SU-DHL-6 (cell line): Measurements from ENCODE around the gene NT5DC2.

Experiments used
- H2AFZ ChIP-seq: fragments of 200-600 bp; sonication (generic); 2 replicates; pipeline ENCODE4 v1.6.1; 2014; ENCODE audit warnings: low read depth, mild to moderate bottlenecking, moderate library complexity, mixed read lengths, antibody characterized with exemption, low read length; ENCODE audit not compliant: severe bottlenecking
- H3F3A ChIP-seq: fragments of 200-600 bp; shearing (Covaris generic); 2 replicates; pipeline ENCODE4 v1.6.0; 2016; ENCODE audit warnings: antibody characterized with exemption, mild to moderate bottlenecking; ENCODE audit not compliant: insufficient read depth
- H3K27ac ChIP-seq: fragments of 200-600 bp; sonication (generic); 2 replicates; pipeline ENCODE4 v1.5.1; 2016; ENCODE audit warnings: low read depth, mild to moderate bottlenecking, low read length, moderate library complexity, mixed read lengths
- H3K27me3 ChIP-seq: fragments of 200-600 bp; sonication (generic), shearing (Covaris generic); 2 replicates; pipeline ENCODE4 v1.6.0; 2014; ENCODE audit warnings: mild to moderate bottlenecking, low read length
- H3K36me3 ChIP-seq: fragments of 200-600 bp; sonication (generic); 2 replicates; pipeline ENCODE4 v1.6.1; 2014; ENCODE audit warnings: mild to moderate bottlenecking, low read length, mixed read lengths
- H3K4me2 ChIP-seq: fragments of 300-600, 200-600 bp; shearing (Covaris generic), sonication (generic); 2 replicates; pipeline ENCODE4 v1.6.0; 2014; ENCODE audit warnings: low read length, low read depth, mild to moderate bottlenecking; ENCODE audit not compliant: poor library complexity, severe bottlenecking
- H3K4me3 ChIP-seq: fragments of 200-600 bp; sonication (generic); 2 replicates; pipeline ENCODE4 v1.5.1; 2014; ENCODE audit warnings: antibody characterized with exemption, low read length, mild to moderate bottlenecking, mixed read lengths; ENCODE audit not compliant: insufficient read depth, poor library complexity, severe bottlenecking
- H3K79me2 ChIP-seq: fragments of 200-600 bp; sonication (generic); 2 replicates; pipeline ENCODE4 v1.6.1; 2014; ENCODE audit warnings: mild to moderate bottlenecking, low read length, moderate library complexity; ENCODE audit not compliant: insufficient read depth
- H3K9ac ChIP-seq: fragments of 200-600 bp; sonication (generic); 2 replicates; pipeline ENCODE4 v1.7.0; 2014; ENCODE audit warnings: mild to moderate bottlenecking, low read length
- H3K9me2 ChIP-seq: fragments of 200-600 bp; sonication (generic); replicated peaks from 2 replicates; pipeline ENCODE4 v1.6.1; 2014; ENCODE audit warnings: low read length; ENCODE audit not compliant: insufficient read depth
- H3K9me3 ChIP-seq: fragments of 200-600 bp; sonication (generic); 2 replicates; pipeline ENCODE4 v1.6.1; 2014; ENCODE audit warnings: low read length, mixed read lengths; ENCODE audit not compliant: insufficient read depth
- H4K20me1 ChIP-seq: fragments of 200-600 bp; sonication (generic); 2 replicates; pipeline ENCODE4 v1.6.1; 2014; ENCODE audit warnings: low read depth, mild to moderate bottlenecking, antibody characterized with exemption, low read length, moderate library complexity, mixed read lengths
- EZH2phosphoT487 ChIP-seq: fragments of 200-600 bp; sonication (generic), shearing (Covaris generic); conservative IDR thresholded peaks from 2 replicates; pipeline ENCODE4 v1.6.1; 2018; ENCODE audit warnings: mild to moderate bottlenecking, antibody characterized with exemption, low read length, moderate library complexity, mixed read lengths
- TF ChIP-seq, protein P1 (sequence below): fragments of 200-600 bp; sonication (generic); IDR thresholded peaks from one replicate; pipeline ENCODE4 v1.5.1; 2017; ENCODE audit warnings: antibody characterized with exemption, mild to moderate bottlenecking, low read length, moderate library complexity; ENCODE audit not compliant: insufficient read depth, poor library complexity, severe bottlenecking

Gene NT5DC2

DNA sequence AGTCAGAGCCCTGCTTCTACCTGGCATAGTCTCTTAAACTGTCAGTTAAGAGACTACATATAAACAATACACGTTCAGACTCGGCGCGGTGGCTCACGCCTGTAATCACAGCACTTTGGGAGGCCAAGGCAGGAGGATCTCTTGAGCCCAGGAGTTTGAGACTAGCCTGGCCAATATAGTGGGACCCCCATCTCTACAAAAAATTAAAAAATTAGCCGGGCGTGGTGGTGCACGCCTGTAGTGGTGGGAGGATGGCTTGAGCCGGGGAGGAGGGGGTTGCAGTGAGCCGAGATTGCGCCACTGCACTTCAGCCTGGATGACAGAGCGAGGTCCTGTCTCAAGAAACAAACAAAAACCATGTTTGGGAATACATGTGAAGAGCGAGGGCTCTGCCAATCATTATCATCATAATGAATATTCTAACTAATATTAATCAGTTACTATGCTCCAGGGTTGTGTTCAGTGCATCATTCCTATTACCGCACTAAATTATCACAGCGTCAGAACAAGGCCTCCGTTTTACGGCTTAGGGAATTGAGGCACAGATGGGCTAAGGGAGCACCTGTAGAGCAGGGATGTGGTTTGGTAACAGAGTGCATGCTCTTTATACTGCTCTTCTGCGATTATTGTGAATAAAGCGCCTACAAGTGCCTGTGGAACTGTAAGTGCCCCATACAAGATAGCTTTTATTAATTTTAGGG, 1.9 kb upstream of the NT5DC2 start:
- peak overlapping the region; percentile 83 for H3K27ac ChIP-seq
- peaks cover 9% of the 10 kb centered on the region; the same call in 1 of the 2 replicates for H4K20me1 ChIP-seq
- H3K27me3 ChIP-seq: no peaks in the 10 kb centered on the region
- no peaks in the 10 kb centered on the region for H3K9me3 ChIP-seq
- no peaks in the 10 kb centered on the region for H3K9me2 ChIP-seq
- H3K79me2 ChIP-seq: peaks cover 67% of the 10 kb centered on the region
- peak overlapping the region; percentile 76 for H3K9ac ChIP-seq
- peaks cover 4% of the 10 kb centered on the region; the same call in 1 of the 2 replicates for H3K36me3 ChIP-seq
- H3K4me3 ChIP-seq: peak overlapping the region; percentile 59
- H3K4me2 ChIP-seq: peak overlapping the region; percentile 79
- peak overlapping the region; percentile 50 for H2AFZ ChIP-seq
- peaks cover 28% of the 10 kb centered on the region for H3F3A ChIP-seq
- TF ChIP-seq, protein P1, sequence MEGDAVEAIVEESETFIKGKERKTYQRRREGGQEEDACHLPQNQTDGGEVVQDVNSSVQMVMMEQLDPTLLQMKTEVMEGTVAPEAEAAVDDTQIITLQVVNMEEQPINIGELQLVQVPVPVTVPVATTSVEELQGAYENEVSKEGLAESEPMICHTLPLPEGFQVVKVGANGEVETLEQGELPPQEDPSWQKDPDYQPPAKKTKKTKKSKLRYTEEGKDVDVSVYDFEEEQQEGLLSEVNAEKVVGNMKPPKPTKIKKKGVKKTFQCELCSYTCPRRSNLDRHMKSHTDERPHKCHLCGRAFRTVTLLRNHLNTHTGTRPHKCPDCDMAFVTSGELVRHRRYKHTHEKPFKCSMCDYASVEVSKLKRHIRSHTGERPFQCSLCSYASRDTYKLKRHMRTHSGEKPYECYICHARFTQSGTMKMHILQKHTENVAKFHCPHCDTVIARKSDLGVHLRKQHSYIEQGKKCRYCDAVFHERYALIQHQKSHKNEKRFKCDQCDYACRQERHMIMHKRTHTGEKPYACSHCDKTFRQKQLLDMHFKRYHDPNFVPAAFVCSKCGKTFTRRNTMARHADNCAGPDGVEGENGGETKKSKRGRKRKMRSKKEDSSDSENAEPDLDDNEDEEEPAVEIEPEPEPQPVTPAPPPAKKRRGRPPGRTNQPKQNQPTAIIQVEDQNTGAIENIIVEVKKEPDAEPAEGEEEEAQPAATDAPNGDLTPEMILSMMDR: no peak
- no peak for TF ChIP-seq EZH2phosphoT487

DNA sequence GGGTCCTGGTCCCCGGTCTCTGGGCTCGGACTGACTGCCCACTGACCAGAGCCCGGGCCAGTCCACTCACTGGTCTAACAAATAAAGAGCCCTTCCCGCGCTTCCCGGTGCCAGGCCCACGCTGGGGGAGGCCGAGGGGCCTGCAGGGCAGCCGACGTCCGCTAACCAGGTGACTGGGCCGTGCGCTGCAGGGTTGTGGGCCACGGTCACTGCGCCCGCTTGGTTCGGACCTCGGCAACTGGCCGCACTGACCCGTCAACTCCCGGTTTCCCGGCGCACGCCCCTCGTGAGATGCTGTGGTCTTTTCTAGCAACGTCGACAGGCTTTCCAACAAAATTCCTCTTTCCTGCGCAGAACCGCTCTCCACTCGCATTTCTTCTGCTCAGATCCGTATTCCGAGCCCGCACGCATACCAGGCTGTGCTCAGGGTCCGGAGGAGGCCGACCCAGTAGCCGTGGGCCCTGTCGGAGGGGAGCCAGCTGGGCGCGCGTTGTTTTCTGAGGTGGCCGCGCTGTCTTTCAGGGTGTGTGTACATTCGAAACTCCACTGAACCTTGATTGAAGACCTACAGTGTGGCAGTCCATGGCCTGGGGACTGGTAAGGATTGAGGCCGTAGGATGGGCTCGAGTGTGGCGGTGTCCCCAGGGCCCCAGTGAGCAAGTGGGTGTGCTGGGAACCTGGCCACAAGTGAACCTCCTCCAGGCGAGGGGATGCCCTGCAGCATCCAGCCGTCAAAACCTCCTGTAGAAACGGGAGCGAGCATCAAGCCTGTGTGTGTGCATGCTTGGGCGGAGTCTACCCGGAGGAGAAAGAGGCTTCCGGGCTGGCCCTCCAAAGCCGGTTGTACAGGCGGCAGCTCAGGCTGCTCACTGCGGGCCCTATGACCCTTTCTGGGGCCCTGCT, 875 bp upstream of the NT5DC2 start:
- peaks cover 21% of the 10 kb centered on the region for H3F3A ChIP-seq
- H3K4me3 ChIP-seq: peak overlapping the region; percentile 59
- H3K9me2 ChIP-seq: no peaks in the 10 kb centered on the region
- peaks cover 9% of the 10 kb centered on the region; the same call in 1 of the 2 replicates for H4K20me1 ChIP-seq
- H2AFZ ChIP-seq: peak overlapping the region; percentile 25
- no peaks in the 10 kb centered on the region for H3K27me3 ChIP-seq
- H3K4me2 ChIP-seq: peak overlapping the region; percentile 79
- peak overlapping the region; percentile 83 for H3K27ac ChIP-seq
- TF ChIP-seq EZH2phosphoT487: no peak
- TF ChIP-seq, protein P1: no peak
- H3K9ac ChIP-seq: peak overlapping the region; percentile 76
- peaks cover 73% of the 10 kb centered on the region for H3K79me2 ChIP-seq
- H3K9me3 ChIP-seq: no peaks in the 10 kb centered on the region
- no peaks in the 10 kb centered on the region for H3K36me3 ChIP-seq

DNA sequence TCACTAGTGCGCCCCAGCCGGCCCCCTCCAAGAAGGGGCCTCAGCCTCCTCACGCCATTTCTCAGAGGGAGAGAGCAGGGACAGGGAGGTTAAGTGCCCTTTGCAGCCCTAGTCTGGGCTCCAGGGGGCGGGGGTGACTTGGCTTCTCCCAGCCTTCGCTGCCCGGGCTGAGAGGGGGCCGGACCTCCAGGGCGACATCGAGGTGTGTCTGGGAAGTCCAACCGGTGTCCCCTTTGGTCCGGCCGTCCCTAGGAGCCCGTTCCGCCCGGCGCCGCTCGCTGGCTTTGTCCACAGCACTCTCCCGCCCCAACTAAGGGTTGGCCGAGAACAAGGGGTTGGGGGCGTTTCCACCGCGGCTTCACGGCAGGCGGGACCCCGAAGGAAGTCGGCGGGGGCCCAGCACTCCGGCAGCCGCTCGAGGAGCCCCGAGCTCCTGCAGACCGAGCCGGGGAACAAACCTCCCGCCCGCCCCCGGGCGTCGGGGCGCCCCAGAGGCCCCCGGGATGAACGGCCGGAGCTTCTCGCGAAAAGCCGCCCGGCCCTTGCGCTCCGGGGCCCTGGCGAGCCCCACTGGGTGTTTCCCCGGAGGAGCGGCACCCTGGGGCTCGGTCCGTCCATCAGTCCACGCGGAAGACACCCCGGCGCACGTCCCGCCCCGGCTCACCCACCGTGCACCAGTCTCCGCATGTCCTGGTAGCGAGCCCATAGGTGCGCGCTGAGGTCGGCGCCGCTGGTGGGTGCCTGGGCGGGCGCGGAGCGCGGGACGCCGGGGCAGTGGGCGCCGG, 627 bp downstream of the NT5DC2 start:
- Histone ChIP-seq H3K9me3 (no peaks in the 10 kb centered on the region), H3K4me2 (peak overlapping the region; percentile 93), H2AFZ (no peak overlapping the region), H3K27me3 (no peaks in the 10 kb centered on the region), H3K36me3 (no peaks in the 10 kb centered on the region), H3K9me2 (no peaks in the 10 kb centered on the region), H3K79me2 (peaks cover 61% of the 10 kb centered on the region), H3K4me3 (peak overlapping the region; percentile 82), H3K9ac (peak overlapping the region; percentile 93), H3K27ac (peak overlapping the region; percentile 64), H4K20me1 (peaks cover 9% of the 10 kb centered on the region; the same call in 1 of the 2 replicates), H3F3A (peaks cover 21% of the 10 kb centered on the region)
- TF ChIP-seq, protein P1: no peak
- no peak for TF ChIP-seq EZH2phosphoT487
